SK-N-SH treated with all-trans-retinoic acid at 6 μM for 48 hours (cell line): ENCODE data around the gene PAIP2.

Experiments
- BACH2 ChIP-seq: fragments of 250-450 bp; sonication (Bioruptor Pico); IDR thresholded peaks from 2 replicates; pipeline ENCODE4 v1.9.0; 2021; ENCODE audit warnings: mild to moderate bottlenecking, borderline replicate concordance
- CREB5 ChIP-seq: fragments of 250-450 bp; sonication (Bioruptor Pico); IDR thresholded peaks from 2 replicates; pipeline ENCODE4 v1.5.1; 2020; ENCODE audit warnings: low read depth, mild to moderate bottlenecking, moderate library complexity
- GLIS3 ChIP-seq: fragments of 250-450 bp; sonication (Bioruptor Pico); IDR thresholded peaks from 2 replicates; pipeline ENCODE4 v1.5.0; 2020; ENCODE audit warnings: mild to moderate bottlenecking, moderate library complexity
- PATZ1 ChIP-seq: fragments of 250-450 bp; sonication (Bioruptor Pico); IDR thresholded peaks from 2 replicates; pipeline ENCODE4 v1.8.0; 2020; ENCODE audit warnings: mild to moderate bottlenecking, moderate library complexity, borderline replicate concordance
- ZC3H10 ChIP-seq: fragments of 250-450 bp; sonication (Bioruptor Pico); IDR thresholded peaks from 2 replicates; pipeline ENCODE4 v1.5.1; 2021; ENCODE audit warnings: mild to moderate bottlenecking, moderate library complexity

GRCh38 chr5:139376364-139376763 is 34.7 kb downstream of the PAIP2 start:
- TF ChIP-seq PATZ1 (no peak), ZC3H10 (CRISPR knock-in tag) (no peak), GLIS3 (CRISPR knock-in tag) (no peak), CREB5 (CRISPR knock-in tag) (no peak), BACH2 (no peak)
